Stomach (tissue), 9 donors: ENCODE measurements around the gene FBXL17. TPM values are rescaled to one million over a fixed set of nuclear protein-coding genes. Genes with fewer than 3 reads are reported as not detected.

Experiments used
- DNase-seq, 2 donors: peaks; one replicate each; pipeline versions ENCODE4 v3.0.0 to v3.0.0-alpha.2; 2013 to 2019
- H3K27ac ChIP-seq, 5 donors: fragments of 200-600 bp in 4 of 5; sonication (generic) in 4 of 5; one replicate each; pipeline ENCODE4 v1.5.1; 2013 to 2019; ENCODE audit warnings: mild to moderate bottlenecking in 1 of 5, moderate library complexity in 1 of 5
- H3K27me3 ChIP-seq, 3 donors: fragments of 200-600 bp; sonication (generic); one replicate each; pipeline ENCODE4 v1.5.1; 2017 to 2019; ENCODE audit warnings: mixed run types in 1 of 3
- H3K36me3 ChIP-seq, 4 donors: fragments of 200-600 bp; sonication (generic); 1 replicate in 3 of 4; 2 replicates in 1 of 4; pipeline ENCODE4 v1.5.1; 2016 to 2019
- H3K4me1 ChIP-seq, 4 donors: fragments of 200-600 bp; sonication (generic); one replicate each; pipeline ENCODE4 v1.5.1; 2016 to 2019
- H3K4me3 ChIP-seq, 4 donors: fragments of 200-600 bp; sonication (generic) in 3 of 4; one replicate each; pipeline ENCODE4 v1.5.1; 2016 to 2019; ENCODE audit warnings: mild to moderate bottlenecking in 1 of 4
- H3K9me3 ChIP-seq, 4 donors: fragments of 200-600 bp; sonication (generic); one replicate each; pipeline ENCODE4 v1.5.1; 2016 to 2019
- EP300 ChIP-seq: sonication (generic); formaldehyde crosslinking; IDR thresholded peaks from one replicate; pipeline ENCODE4 v1.6.1; 2017; ENCODE audit warnings: antibody characterized with exemption
- POLR2A ChIP-seq, 4 donors: fragments of 450-650 bp; IDR thresholded peaks; one replicate each; pipeline ENCODE4 v1.6.1; 2016; ENCODE audit warnings: antibody characterized with exemption in 4 of 4, control low read depth in 2 of 4, mild to moderate bottlenecking in 1 of 4, moderate library complexity in 1 of 4
- POLR2AphosphoS5 ChIP-seq, 3 donors: sonication (generic); formaldehyde crosslinking; IDR thresholded peaks; one replicate each; pipeline ENCODE4 v1.6.1; 2016; ENCODE audit warnings: antibody characterized with exemption in 3 of 3
- WGBS, 5 donors: extraction: QIAGEN DNeasy Blood & Tissue Kit in 3 of 5; methylation state at CpG; one replicate each; pipeline versions ENCODE4 v1.1.5 to v1.1.7; 2013 to 2018; 5-methylcytosine and 5-hydroxymethylcytosine counted together
- intact Hi-C: fragments of 100-400 bp; cut with DNase I; formaldehyde crosslinking; loops from one replicate; pipeline ENCODE4 v1.15.1; 2023; ENCODE audit warnings: low total_unique reads
- polyA plus RNA-seq, 3 donors: library from polyadenylated mRNA; stranded (reverse); fragments of 200-250 nt; gene quantifications; one replicate each; pipeline ENCODE4 v1.2.3, GENCODE V29; 2013
- total RNA-seq, 5 donors: library from RNA; depleted of rRNA; stranded (reverse); fragments of >200 nt; gene quantifications; one replicate each; pipeline versions ENCODE4 v1.1.0 to v1.2.3, GENCODE V29; 2014 to 2016
- TF ChIP-seq, protein P1 (sequence below), 7 experiments: fragments of 450-650 bp in 4 of 7; fragments of 200-600 bp in 3 of 7; sonication (generic) in 3 of 7; IDR thresholded peaks; one replicate each; pipeline ENCODE4 v1.5.1; 2016 to 2019; ENCODE audit warnings: antibody characterized with exemption in 7 of 7, control low read depth in 2 of 7, mild to moderate bottlenecking in 1 of 7
- donor health status: healthy with polysubstance abuse.
- donor health status: Bipolar disorder and iron deficiency.
- donor health status: healthy.

The FBXL17 gene
- total and polyA plus RNA-seq, 8 donors = 3.8 to 28.0 (median 14.4) TPM

DNA sequence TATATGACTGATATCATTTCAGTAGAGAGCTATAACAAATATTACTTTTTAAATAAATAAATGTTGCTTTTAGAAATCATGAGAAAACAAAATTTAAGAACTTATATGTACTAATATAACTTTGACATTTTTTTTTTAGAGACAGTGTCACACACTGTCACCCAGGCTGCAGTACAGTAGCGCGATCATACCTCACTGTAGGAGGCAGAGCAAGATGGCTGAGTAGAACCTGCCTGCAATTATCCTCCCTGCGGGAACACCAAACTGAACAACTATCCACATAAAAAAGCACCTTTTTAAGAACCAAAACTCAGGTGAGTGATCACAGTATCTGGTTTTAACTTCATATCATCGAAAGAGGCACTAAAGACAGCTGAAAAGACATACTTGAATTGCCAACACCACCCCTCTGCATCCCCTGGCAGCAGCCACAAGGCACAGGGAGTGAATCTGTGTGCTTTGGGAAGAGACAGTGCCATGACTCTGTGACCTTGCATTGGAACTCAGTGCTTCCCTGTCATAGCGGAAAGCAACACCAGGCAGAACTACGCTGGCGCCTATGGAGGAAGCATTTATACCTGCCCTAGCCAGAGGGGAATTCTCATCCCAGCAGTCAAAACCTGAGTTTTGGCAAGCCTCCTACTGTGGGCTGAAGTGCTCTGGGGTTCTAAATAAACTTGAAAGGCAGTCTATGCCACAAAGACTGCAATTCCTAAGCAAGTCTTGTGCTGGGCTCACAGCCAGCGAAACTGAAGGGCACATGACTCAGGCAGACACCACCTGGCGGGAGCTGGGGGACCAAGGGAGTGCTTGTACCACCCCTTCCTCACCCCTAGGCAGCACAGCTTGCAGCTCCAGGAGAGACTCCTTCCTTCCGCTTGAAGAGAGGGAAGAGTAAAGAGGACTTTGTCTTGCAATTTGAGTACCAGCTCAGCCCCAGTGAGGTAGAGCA lies 142.7 kb downstream of the FBXL17 start:
- Histone ChIP-seq H3K27me3 (no peaks in the 10 kb centered on the region), H3K9me3 (no peaks in the 10 kb centered on the region), H3K4me3 (no peak overlapping the region), H3K4me1 (no peaks in the 10 kb centered on the region), H3K36me3 (no peaks in the 10 kb centered on the region), H3K27ac (no peak overlapping the region)
- TF ChIP-seq EP300 = no peak
- no peak for TF ChIP-seq POLR2A (IDR thresholded peaks at IDR 0.05)
- TF ChIP-seq POLR2AphosphoS5 (IDR thresholded peaks at IDR 0.05) = no peak
- TF ChIP-seq, protein P1, sequence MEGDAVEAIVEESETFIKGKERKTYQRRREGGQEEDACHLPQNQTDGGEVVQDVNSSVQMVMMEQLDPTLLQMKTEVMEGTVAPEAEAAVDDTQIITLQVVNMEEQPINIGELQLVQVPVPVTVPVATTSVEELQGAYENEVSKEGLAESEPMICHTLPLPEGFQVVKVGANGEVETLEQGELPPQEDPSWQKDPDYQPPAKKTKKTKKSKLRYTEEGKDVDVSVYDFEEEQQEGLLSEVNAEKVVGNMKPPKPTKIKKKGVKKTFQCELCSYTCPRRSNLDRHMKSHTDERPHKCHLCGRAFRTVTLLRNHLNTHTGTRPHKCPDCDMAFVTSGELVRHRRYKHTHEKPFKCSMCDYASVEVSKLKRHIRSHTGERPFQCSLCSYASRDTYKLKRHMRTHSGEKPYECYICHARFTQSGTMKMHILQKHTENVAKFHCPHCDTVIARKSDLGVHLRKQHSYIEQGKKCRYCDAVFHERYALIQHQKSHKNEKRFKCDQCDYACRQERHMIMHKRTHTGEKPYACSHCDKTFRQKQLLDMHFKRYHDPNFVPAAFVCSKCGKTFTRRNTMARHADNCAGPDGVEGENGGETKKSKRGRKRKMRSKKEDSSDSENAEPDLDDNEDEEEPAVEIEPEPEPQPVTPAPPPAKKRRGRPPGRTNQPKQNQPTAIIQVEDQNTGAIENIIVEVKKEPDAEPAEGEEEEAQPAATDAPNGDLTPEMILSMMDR (IDR thresholded peaks at IDR 0.05) = no peak
- DNase-seq = no peak
- intact Hi-C loops = no loop called here
- WGBS, 5 donors = 80 to 98% (median 87%) methylated on average over 10 of the region's 10 CpGs

DNA sequence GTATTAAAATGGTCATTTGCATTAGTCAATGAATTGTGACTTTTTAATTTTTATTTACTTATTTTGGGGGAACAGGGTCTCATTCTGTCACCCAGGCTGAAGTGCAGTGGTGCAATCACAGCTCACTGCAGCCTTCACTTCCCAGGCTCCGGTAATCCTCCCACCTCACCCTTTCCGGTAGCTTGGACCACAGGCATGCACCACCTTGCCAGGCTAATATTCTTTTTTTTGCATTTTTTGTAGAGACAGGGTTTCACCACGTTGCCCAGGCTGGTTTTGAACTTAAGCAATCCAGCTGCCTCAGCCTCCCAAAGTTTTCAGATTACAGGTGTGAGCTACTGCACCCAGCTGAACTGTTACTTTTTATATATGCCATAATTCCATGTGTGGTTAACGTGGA lies 143.4 kb downstream of the FBXL17 start:
- Histone ChIP-seq H3K4me1 (peaks cover 0 to 6% (median 3%) of the 10 kb centered on the region in 4 donors), H3K4me3 (no peak overlapping the region), H3K36me3 (no peaks in the 10 kb centered on the region), H3K9me3 (no peaks in the 10 kb centered on the region), H3K27ac (no peak overlapping the region), H3K27me3 (no peaks in the 10 kb centered on the region)
- no peak for TF ChIP-seq POLR2A (IDR thresholded peaks at IDR 0.05)
- no peak for TF ChIP-seq POLR2AphosphoS5 (IDR thresholded peaks at IDR 0.05)
- no peak for TF ChIP-seq EP300
- TF ChIP-seq, protein P1 (IDR thresholded peaks at IDR 0.05) = no peak
- intact Hi-C loops = no loop called here
- DNase-seq = no peak
- 89 to 92% (median 91%) methylated on average over 4 of the region's 4 CpGs for WGBS, 5 donors

DNA sequence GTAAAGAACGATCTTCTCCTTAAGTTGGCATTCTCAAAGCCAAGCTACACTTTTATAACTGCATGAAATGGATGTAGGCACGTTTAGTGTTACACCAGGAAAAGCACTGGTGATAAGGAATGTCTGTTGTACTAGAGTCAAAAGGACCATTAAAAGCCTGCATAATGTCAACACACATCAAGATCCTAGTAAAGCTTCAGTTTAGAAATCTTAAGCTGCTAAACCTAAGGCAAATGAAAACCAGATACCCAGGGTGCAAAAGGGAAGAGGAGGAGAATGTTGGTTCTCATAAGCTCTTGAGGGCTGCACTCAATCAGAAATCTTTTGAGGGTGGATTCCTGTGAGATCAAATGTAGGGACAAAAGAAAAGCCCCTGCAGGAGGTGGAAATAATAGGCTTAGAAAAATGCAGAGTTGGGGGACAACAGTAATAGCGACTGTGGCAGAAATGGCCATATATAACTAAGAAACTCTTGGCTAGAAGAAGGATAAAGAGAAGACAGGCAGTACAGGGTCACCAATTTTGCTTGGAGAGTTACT lies 148.2 kb downstream of the FBXL17 start:
- TF ChIP-seq POLR2A (IDR thresholded peaks at IDR 0.05) (no peak), POLR2AphosphoS5 (IDR thresholded peaks at IDR 0.05) (no peak), EP300 (no peak)
- TF ChIP-seq, protein P1 (IDR thresholded peaks at IDR 0.05) = no peak
- Histone ChIP-seq H3K27ac (no peak overlapping the region), H3K27me3 (no peaks in the 10 kb centered on the region), H3K9me3 (no peaks in the 10 kb centered on the region), H3K4me1 (peaks cover 0 to 12% (median 5%) of the 10 kb centered on the region in 4 donors), H3K4me3 (no peak overlapping the region), H3K36me3 (no peaks in the 10 kb centered on the region)
- 31 to 48% (median 39%) methylated on average over 3 of the region's 3 CpGs for WGBS, 5 donors
- intact Hi-C loops = no loop called here
- DNase-seq = peak in 1 of 2 donors; percentile 8

DNA sequence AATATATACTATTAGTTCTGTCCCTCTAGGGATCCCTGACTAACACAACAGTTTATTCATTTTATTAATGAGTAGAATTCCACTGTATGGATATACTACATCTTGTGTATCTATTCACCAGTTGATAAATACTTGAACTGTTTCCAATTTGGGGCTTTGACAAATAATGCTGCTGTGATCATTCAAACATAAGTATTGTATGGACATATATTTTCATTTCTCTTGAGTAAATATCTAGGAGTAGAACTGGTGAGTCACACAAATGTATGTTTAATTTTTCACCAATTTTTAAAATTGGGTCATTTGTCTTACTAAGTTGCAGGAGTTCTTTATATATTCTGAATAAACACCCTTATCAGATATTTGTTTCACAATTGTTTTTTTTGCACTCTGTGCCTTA lies 149.1 kb downstream of the FBXL17 start:
- no peak for DNase-seq

More for the DNA sequence above, 149.1 kb downstream of the FBXL17 start:
- Histone ChIP-seq H3K4me1 (peaks cover 0 to 12% (median 5%) of the 10 kb centered on the region in 4 donors), H3K4me3 (no peak overlapping the region), H3K9me3 (no peaks in the 10 kb centered on the region), H3K36me3 (no peaks in the 10 kb centered on the region), H3K27ac (no peak overlapping the region), H3K27me3 (no peaks in the 10 kb centered on the region)
- intact Hi-C loops = no loop called here
- TF ChIP-seq EP300 (no peak), POLR2AphosphoS5 (IDR thresholded peaks at IDR 0.05) (no peak)
- TF ChIP-seq, protein P1 (IDR thresholded peaks at IDR 0.05) = no peak
